ENCODE data around the gene LHCGR.
A peak's percentile ranks its signal among the peaks of the same experiment; 100 is the strongest.
"Not testable (repeated sequence)": the region's sequence is repeated elsewhere in the genome, so short reads cannot be mapped to it uniquely, and the experiment has no call there.

LHCGR gene

DNA sequence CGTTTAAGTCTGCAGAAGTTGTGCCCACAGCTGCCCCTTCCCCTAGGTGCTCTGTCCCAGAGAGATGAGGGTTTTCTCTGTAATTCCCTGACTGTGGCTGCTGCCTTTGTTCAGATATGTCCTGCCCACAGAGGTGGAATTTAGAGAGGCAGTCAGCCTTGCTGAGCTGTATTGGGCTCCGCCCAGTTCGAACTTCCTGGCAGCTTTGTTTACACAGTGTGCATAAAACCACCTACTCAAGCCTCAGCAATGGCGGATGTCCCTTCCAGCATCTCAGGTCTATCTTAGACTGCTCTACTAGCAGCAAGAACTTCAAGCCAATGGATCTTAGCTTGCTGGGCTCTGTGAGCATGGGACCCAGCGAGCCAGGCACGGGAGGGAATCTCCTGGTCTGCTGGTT, 48.1 kb downstream of the LHCGR start:
- Histone ChIP-seq H3K4me3 (ENCODE audit: low read length) (no peak overlapping the region), H3K79me1 (ENCODE audit: low read length) (no peaks in the 10 kb centered on the region), H3K23ac (ENCODE audit: low read length) (no peak overlapping the region), H3K9ac (ENCODE audit: low read length) (no peak overlapping the region), H3K4me2 (ENCODE audit: low read length) (no peak overlapping the region), H2BK15ac (replicated peaks; ENCODE audit: low read depth) (no peak overlapping the region), H3K4me1 (ENCODE audit: control insufficient read depth, low read depth, low read length) (no peaks in the 10 kb centered on the region), H4K8ac (ENCODE audit: low read depth, low read length) (no peak overlapping the region), H3K36me3 (ENCODE audit: control insufficient read depth, insufficient read depth, low read length) (no peaks in the 10 kb centered on the region), H3K18ac (ENCODE audit: low read length) (no peak overlapping the region), H4K5ac (ENCODE audit: low read length) (no peak overlapping the region), H3K4ac (ENCODE audit: low read depth, low read length) (no peak overlapping the region), H3K27ac (ENCODE audit: low read depth, low read length) (no peak overlapping the region), H2BK5ac (ENCODE audit: low read length) (no peak overlapping the region), H2AK5ac (ENCODE audit: low read length) (no peak overlapping the region), H3K79me2 (ENCODE audit: control insufficient read depth, insufficient read depth, low read length) (no peaks in the 10 kb centered on the region), H3K56ac (ENCODE audit: low read length) (no peak overlapping the region), H2BK120ac (ENCODE audit: low read depth, low read length) (no peak overlapping the region), H3K27me3 (ENCODE audit: insufficient read depth, low read length, poor library complexity) (no peaks in the 10 kb centered on the region)
- no peak for DNase-seq
- WGBS (ENCODE audit: extremely low coverage, insufficient coverage, low lambda C conversion rate) = no CpG with 5 or more reads among the region's 6 CpGs

DNA sequence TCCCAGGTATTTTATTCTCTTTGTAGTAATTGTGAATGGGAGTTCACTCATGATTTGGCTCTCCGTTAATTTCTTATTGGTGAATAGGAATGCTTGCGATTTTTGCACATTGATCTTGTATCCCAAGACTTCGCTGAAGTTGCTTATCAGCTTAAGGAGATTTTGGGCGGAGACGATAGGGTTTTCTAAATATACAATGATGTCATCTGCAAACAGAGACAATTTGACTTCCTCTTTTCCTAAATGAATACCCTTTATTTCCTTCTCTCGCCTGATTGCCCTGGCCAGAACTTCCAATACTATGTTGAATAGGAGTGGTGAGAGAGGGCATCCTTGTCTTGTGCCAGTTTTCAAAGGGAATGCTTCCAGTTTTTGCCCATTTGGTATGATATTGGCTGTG, 51.9 kb downstream of the LHCGR start:
- H3K9ac ChIP-seq (ENCODE audit: low read length); H3K79me1 ChIP-seq (ENCODE audit: low read length); H3K36me3 ChIP-seq (ENCODE audit: control insufficient read depth, insufficient read depth, low read length); H3K27ac ChIP-seq (ENCODE audit: low read depth, low read length); H3K27me3 ChIP-seq (ENCODE audit: insufficient read depth, low read length, poor library complexity); H4K5ac ChIP-seq (ENCODE audit: low read length); H3K18ac ChIP-seq (ENCODE audit: low read length); H3K4me2 ChIP-seq (ENCODE audit: low read length); H3K4me1 ChIP-seq (ENCODE audit: control insufficient read depth, low read depth, low read length); DNase-seq; H4K8ac ChIP-seq (ENCODE audit: low read depth, low read length); H3K4ac ChIP-seq (ENCODE audit: low read depth, low read length); H2BK15ac ChIP-seq (replicated peaks; ENCODE audit: low read depth); H2BK5ac ChIP-seq (ENCODE audit: low read length); H2BK120ac ChIP-seq (ENCODE audit: low read depth, low read length); H3K79me2 ChIP-seq (ENCODE audit: control insufficient read depth, insufficient read depth, low read length); H2AK5ac ChIP-seq (ENCODE audit: low read length); H3K56ac ChIP-seq (ENCODE audit: low read length); H3K4me3 ChIP-seq (ENCODE audit: low read length); H3K23ac ChIP-seq (ENCODE audit: low read length): not testable (repeated sequence)
- no CpG with 5 or more reads among the region's 6 CpGs for WGBS (ENCODE audit: extremely low coverage, insufficient coverage, low lambda C conversion rate)

DNA sequence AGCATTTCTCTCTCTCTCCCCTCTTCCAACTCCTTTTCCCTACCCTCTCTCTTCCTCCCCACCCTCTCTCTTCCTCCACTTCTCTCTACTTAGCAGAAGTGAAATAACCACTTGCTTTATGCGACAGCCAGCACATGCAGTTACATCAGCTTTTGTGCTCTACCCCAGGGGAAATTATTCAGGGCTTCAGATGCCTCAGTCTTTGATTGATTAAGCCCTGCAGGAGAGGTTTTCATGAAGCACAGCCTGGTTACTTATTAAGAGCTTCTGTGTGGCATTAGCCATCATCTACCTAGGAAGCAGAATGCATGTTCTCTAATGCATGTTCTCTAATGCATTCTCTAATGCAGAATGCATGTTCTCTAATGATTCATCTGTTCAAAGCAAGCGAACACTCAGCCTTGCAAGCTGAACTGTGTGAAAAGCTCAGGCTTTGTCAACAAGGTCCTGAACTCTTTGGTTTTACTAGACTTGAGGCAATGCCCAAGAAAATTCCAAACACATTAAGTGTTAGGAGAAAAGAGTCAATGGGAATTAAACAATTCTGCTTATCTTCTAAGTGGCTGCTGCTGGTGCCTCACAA, 56.1 kb downstream of the LHCGR start:
- Histone ChIP-seq H3K4ac (ENCODE audit: low read depth, low read length) (no peak overlapping the region), H3K4me3 (ENCODE audit: low read length) (no peak overlapping the region), H3K9ac (ENCODE audit: low read length) (no peak overlapping the region), H2BK5ac (ENCODE audit: low read length) (no peak overlapping the region), H3K27ac (ENCODE audit: low read depth, low read length) (no peak overlapping the region), H3K79me2 (ENCODE audit: control insufficient read depth, insufficient read depth, low read length) (no peaks in the 10 kb centered on the region), H3K36me3 (ENCODE audit: control insufficient read depth, insufficient read depth, low read length) (no peaks in the 10 kb centered on the region), H2AK5ac (ENCODE audit: low read length) (no peak overlapping the region), H4K5ac (ENCODE audit: low read length) (no peak overlapping the region), H3K18ac (ENCODE audit: low read length) (no peak overlapping the region), H3K79me1 (ENCODE audit: low read length) (no peaks in the 10 kb centered on the region), H3K4me2 (ENCODE audit: low read length) (no peak overlapping the region), H3K56ac (ENCODE audit: low read length) (no peak overlapping the region), H3K27me3 (ENCODE audit: insufficient read depth, low read length, poor library complexity) (no peaks in the 10 kb centered on the region), H2BK15ac (replicated peaks; ENCODE audit: low read depth) (no peak overlapping the region), H2BK120ac (ENCODE audit: low read depth, low read length) (no peak overlapping the region), H3K4me1 (ENCODE audit: control insufficient read depth, low read depth, low read length) (no peaks in the 10 kb centered on the region), H3K23ac (ENCODE audit: low read length) (no peak overlapping the region), H4K8ac (ENCODE audit: low read depth, low read length) (no peak overlapping the region)
- no CpG with 5 or more reads among the region's 2 CpGs for WGBS (ENCODE audit: extremely low coverage, insufficient coverage, low lambda C conversion rate)
- no peak for DNase-seq

DNA sequence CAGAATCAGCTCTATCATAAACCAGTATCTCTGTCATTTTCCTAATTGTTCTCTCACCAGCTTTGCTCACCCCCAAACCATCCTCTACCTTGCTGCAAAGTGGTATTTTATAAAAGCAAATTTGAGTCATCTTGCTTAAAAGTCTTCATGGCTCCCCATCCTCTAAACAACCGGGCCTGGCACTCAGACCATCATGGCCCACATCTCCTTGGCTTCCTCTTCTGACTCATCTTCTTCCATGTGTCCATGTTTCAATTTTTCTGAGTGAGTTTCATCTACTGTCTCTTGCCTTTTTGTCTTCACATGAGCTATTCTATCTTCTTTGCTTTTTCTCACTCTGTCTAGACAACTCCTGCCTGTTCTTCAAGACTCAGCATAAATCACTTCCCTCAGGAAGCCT, 58.6 kb downstream of the LHCGR start:
- Histone ChIP-seq H3K4me2 (ENCODE audit: low read length) (no peak overlapping the region), H3K36me3 (ENCODE audit: control insufficient read depth, insufficient read depth, low read length) (no peaks in the 10 kb centered on the region), H3K4me1 (ENCODE audit: control insufficient read depth, low read depth, low read length) (peaks cover 2% of the 10 kb centered on the region), H3K9ac (ENCODE audit: low read length) (no peak overlapping the region), H3K23ac (ENCODE audit: low read length) (no peak overlapping the region), H3K79me2 (ENCODE audit: control insufficient read depth, insufficient read depth, low read length) (no peaks in the 10 kb centered on the region), H3K18ac (ENCODE audit: low read length) (peak overlapping the region; percentile 51), H3K56ac (ENCODE audit: low read length) (no peak overlapping the region), H3K27ac (ENCODE audit: low read depth, low read length) (no peak overlapping the region), H3K4me3 (ENCODE audit: low read length) (no peak overlapping the region), H3K79me1 (ENCODE audit: low read length) (no peaks in the 10 kb centered on the region), H4K8ac (ENCODE audit: low read depth, low read length) (no peak overlapping the region), H2BK15ac (replicated peaks; ENCODE audit: low read depth) (no peak overlapping the region), H2BK5ac (ENCODE audit: low read length) (no peak overlapping the region), H2AK5ac (ENCODE audit: low read length) (no peak overlapping the region), H3K27me3 (ENCODE audit: insufficient read depth, low read length, poor library complexity) (no peaks in the 10 kb centered on the region), H3K4ac (ENCODE audit: low read depth, low read length) (no peak overlapping the region), H2BK120ac (ENCODE audit: low read depth, low read length) (no peak overlapping the region), H4K5ac (ENCODE audit: low read length) (no peak overlapping the region)
- DNase-seq = no peak
- no CpG with 5 or more reads among the region's 1 CpG for WGBS (ENCODE audit: extremely low coverage, insufficient coverage, low lambda C conversion rate)

DNA sequence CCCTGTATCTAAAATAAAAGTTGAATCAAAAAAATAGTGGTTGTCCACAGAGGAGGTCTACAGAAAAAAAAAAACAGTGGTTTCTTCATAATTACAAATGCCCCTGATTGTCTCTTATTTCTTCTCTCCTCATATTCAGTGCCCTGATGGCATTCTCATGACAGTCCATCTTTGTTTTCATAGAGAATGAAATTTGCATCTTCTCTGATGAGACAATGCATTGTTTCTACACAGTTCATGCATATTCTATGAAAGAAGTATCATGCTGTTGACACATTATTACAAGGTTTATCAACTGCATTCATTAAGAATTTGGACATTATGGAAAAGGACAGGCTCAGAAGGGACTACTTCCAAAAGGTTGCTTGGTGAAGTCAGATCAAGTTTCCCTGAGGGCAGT, 59.5 kb downstream of the LHCGR start:
- Histone ChIP-seq H4K5ac (ENCODE audit: low read length) (no peak overlapping the region), H3K4me1 (ENCODE audit: control insufficient read depth, low read depth, low read length) (peaks cover 2% of the 10 kb centered on the region)
- no peak for DNase-seq

DNA sequence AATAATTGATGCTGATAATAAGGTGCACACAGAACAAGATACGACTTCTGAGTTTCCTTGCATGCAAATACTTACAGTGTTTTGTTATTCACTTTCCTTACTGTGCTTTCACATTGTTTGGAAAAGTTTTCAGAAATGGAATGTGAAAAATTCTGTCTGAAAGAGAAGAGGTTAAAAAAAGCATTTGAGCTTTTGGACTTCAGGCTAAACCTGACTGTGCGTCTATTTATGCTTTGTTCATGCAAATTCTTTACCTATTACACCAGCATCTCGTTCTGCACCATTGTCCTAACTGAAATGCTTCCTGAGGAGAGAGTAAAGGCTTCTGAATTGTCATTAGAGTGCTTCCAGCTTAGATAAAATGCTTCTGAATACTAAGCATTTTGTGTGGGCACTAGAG, 61.4 kb downstream of the LHCGR start:
- Histone ChIP-seq H3K4me3 (ENCODE audit: low read length) (no peak overlapping the region), H3K9ac (ENCODE audit: low read length) (no peak overlapping the region), H3K4me2 (ENCODE audit: low read length) (no peak overlapping the region), H3K79me1 (ENCODE audit: low read length) (no peaks in the 10 kb centered on the region), H3K4me1 (ENCODE audit: control insufficient read depth, low read depth, low read length) (peaks cover 2% of the 10 kb centered on the region), H3K18ac (ENCODE audit: low read length) (no peak overlapping the region), H2AK5ac (ENCODE audit: low read length) (no peak overlapping the region), H3K27ac (ENCODE audit: low read depth, low read length) (no peak overlapping the region), H3K23ac (ENCODE audit: low read length) (no peak overlapping the region), H2BK5ac (ENCODE audit: low read length) (no peak overlapping the region), H2BK120ac (ENCODE audit: low read depth, low read length) (no peak overlapping the region), H3K4ac (ENCODE audit: low read depth, low read length) (no peak overlapping the region), H3K56ac (ENCODE audit: low read length) (no peak overlapping the region), H3K79me2 (ENCODE audit: control insufficient read depth, insufficient read depth, low read length) (no peaks in the 10 kb centered on the region), H2BK15ac (replicated peaks; ENCODE audit: low read depth) (no peak overlapping the region), H4K8ac (ENCODE audit: low read depth, low read length) (no peak overlapping the region), H3K27me3 (ENCODE audit: insufficient read depth, low read length, poor library complexity) (no peaks in the 10 kb centered on the region), H3K36me3 (ENCODE audit: control insufficient read depth, insufficient read depth, low read length) (no peaks in the 10 kb centered on the region), H4K5ac (ENCODE audit: low read length) (no peak overlapping the region)
- peak; percentile 75 for DNase-seq
- WGBS (ENCODE audit: extremely low coverage, insufficient coverage, low lambda C conversion rate) = no CpG with 5 or more reads among the region's 3 CpGs

More for the DNA sequence above, 59.5 kb downstream of the LHCGR start:
- no peaks in the 10 kb centered on the region for H3K27me3 ChIP-seq (ENCODE audit: insufficient read depth, low read length, poor library complexity)
- H3K4ac ChIP-seq (ENCODE audit: low read depth, low read length) = no peak overlapping the region
- no peaks in the 10 kb centered on the region for H3K79me2 ChIP-seq (ENCODE audit: control insufficient read depth, insufficient read depth, low read length)
- no peak overlapping the region for H3K4me3 ChIP-seq (ENCODE audit: low read length)
- H3K27ac ChIP-seq (ENCODE audit: low read depth, low read length) = no peak overlapping the region
- no peak overlapping the region for H2BK120ac ChIP-seq (ENCODE audit: low read depth, low read length)
- H3K4me2 ChIP-seq (ENCODE audit: low read length) = no peak overlapping the region
- no peak overlapping the region for H2BK5ac ChIP-seq (ENCODE audit: low read length)
- no peaks in the 10 kb centered on the region for H3K36me3 ChIP-seq (ENCODE audit: control insufficient read depth, insufficient read depth, low read length)
- no peak overlapping the region for H2AK5ac ChIP-seq (ENCODE audit: low read length)
- no peak overlapping the region for H3K56ac ChIP-seq (ENCODE audit: low read length)
- H3K23ac ChIP-seq (ENCODE audit: low read length) = no peak overlapping the region
- no peak overlapping the region for H3K18ac ChIP-seq (ENCODE audit: low read length)
- no peaks in the 10 kb centered on the region for H3K79me1 ChIP-seq (ENCODE audit: low read length)
- no peak overlapping the region for H4K8ac ChIP-seq (ENCODE audit: low read depth, low read length)
- H3K9ac ChIP-seq (ENCODE audit: low read length) = no peak overlapping the region
- no peak overlapping the region for H2BK15ac ChIP-seq (replicated peaks; ENCODE audit: low read depth)
